OCI-LY7 (cell line): ENCODE results near the gene FSTL1. TPM values are rescaled to one million over a fixed set of nuclear protein-coding genes. Genes with fewer than 3 reads are reported as not detected.

Experiments used
- BruUV-seq: library from RNA; stranded (reverse); fragments of 400-500 nt; replicated peaks from 2 replicates; lab custom pipeline; 2021; lab: Mats Ljungman, UMichigan
- CTCF ChIA-PET: fragments of 300-600 bp; sonication (Branson Sonifier 250); formaldehyde crosslinking; loops from one replicate; lab custom pipeline; 2022; ENCODE audit warnings: antibody characterized with exemption; ENCODE audit not compliant: unreplicated experiment; lab: Charles Lee
- POLR2A ChIA-PET: fragments of 300-600 bp; sonication (Branson Sonifier 250); formaldehyde crosslinking; loops from one replicate; lab custom pipeline; 2022; ENCODE audit warnings: antibody characterized with exemption; lab: Charles Lee
- DNase-seq: peaks from one replicate; pipeline ENCODE4 v3.0.0-alpha.2; 2015; ENCODE audit warnings: low spot score
- H2AFZ ChIP-seq: fragments of 200-600 bp; sonication (generic), shearing (Covaris generic); 2 replicates; pipeline ENCODE4 v1.6.1; 2014; ENCODE audit warnings: mild to moderate bottlenecking, antibody characterized with exemption, low read length, moderate library complexity
- H3K27ac ChIP-seq: fragments of 200-600 bp; sonication (generic); 2 replicates; pipeline ENCODE4 v1.5.1; 2014; ENCODE audit warnings: mixed run types, low read depth, mild to moderate bottlenecking, moderate library complexity, low read length, inconsistent platforms; ENCODE audit not compliant: poor library complexity, severe bottlenecking
- H3K36me3 ChIP-seq: fragments of 200-600 bp; sonication (generic); 2 replicates; pipeline ENCODE4 v1.6.1; 2014; ENCODE audit warnings: mild to moderate bottlenecking, antibody characterized with exemption, low read length, moderate library complexity, mixed read lengths; ENCODE audit not compliant: insufficient read depth
- H3K4me1 ChIP-seq: fragments of 200-600 bp; sonication (generic); 2 replicates; pipeline ENCODE4 v1.5.1; 2014; ENCODE audit warnings: mild to moderate bottlenecking, low read length; ENCODE audit not compliant: insufficient read depth, poor library complexity, severe bottlenecking
- H3K4me2 ChIP-seq: fragments of 200-600 bp; sonication (generic); 2 replicates; pipeline ENCODE4 v1.6.1; 2014; ENCODE audit warnings: mild to moderate bottlenecking, low read length
- H3K4me3 ChIP-seq: fragments of 200-600 bp; sonication (generic); 2 replicates; pipeline ENCODE4 v1.5.1; 2014; ENCODE audit warnings: mild to moderate bottlenecking, low read depth, low read length; ENCODE audit not compliant: poor library complexity, severe bottlenecking
- H3K79me2 ChIP-seq: fragments of 200-600 bp; sonication (generic); 2 replicates; pipeline ENCODE4 v1.6.1; 2016; ENCODE audit warnings: low read depth, mild to moderate bottlenecking, low read length, moderate library complexity, mixed read lengths; ENCODE audit not compliant: insufficient read depth
- H3K9me2 ChIP-seq: fragments of 200-600 bp; sonication (generic); 2 replicates; pipeline ENCODE4 v1.6.1; 2016; ENCODE audit warnings: mild to moderate bottlenecking, low read length, mixed read lengths; ENCODE audit not compliant: insufficient read depth
- H3K9me3 ChIP-seq: fragments of 200-600 bp; sonication (generic); 2 replicates; pipeline ENCODE4 v1.6.1; 2014; ENCODE audit warnings: mild to moderate bottlenecking, mixed run types, low read length, mixed read lengths
- H4K20me1 ChIP-seq: fragments of 200-600 bp; sonication (generic); 2 replicates; pipeline ENCODE4 v1.6.1; 2014; ENCODE audit warnings: mild to moderate bottlenecking, antibody characterized with exemption, low read length, moderate library complexity, mixed read lengths; ENCODE audit not compliant: insufficient read depth
- CTCF ChIP-seq: fragments of 200-600 bp; sonication (generic); conservative IDR thresholded peaks from 2 replicates; pipeline ENCODE4 v1.5.1; 2014; ENCODE audit warnings: mild to moderate bottlenecking, antibody characterized with exemption, low read length, moderate library complexity, mixed read lengths
- EZH2phosphoT487 ChIP-seq: fragments of 200-600 bp; sonication (generic); IDR thresholded peaks from 2 replicates; pipeline ENCODE4 v1.6.1; 2018; ENCODE audit warnings: low read depth, borderline replicate concordance, mild to moderate bottlenecking, mixed run types, antibody characterized with exemption, low read length, moderate library complexity, mixed read lengths
- intact Hi-C: fragments of 100-400 bp; cut with micrococcal nuclease; formaldehyde crosslinking; loops from one replicate; pipeline ENCODE4 v1.10.0; 2022; ENCODE audit not compliant: unreplicated experiment
- total RNA-seq, 2 experiments: library from RNA; depleted of rRNA in 1 of 2; stranded (reverse); fragments of >200 nt in 1 of 2; shearing (Covaris generic) in 1 of 2; gene quantifications; 2 replicates each; pipeline ENCODE4 v1.2.3, GENCODE V29; 2014 to 2022

FSTL1 gene
- total RNA-seq, 2 experiments from 2014 or later = 0.09 to 0.74 TPM

- H3K4me2 ChIP-seq = no peak overlapping the region
- H3K4me3 ChIP-seq = no peak overlapping the region
- no peaks in the 10 kb centered on the region for H3K36me3 ChIP-seq
- no peak for TF ChIP-seq EZH2phosphoT487
- no peak for TF ChIP-seq CTCF
- ChIA-PET CTCF (no interaction called here), POLR2A (interaction anchor here (0.5 kb wide), 1 partner anchor 151 kb away, joined by 4 read pairs; no protein-coding TSS in a partner anchor)
- no peaks in the 10 kb centered on the region for H4K20me1 ChIP-seq
- H3K9me2 ChIP-seq = no peaks in the 10 kb centered on the region
- H2AFZ ChIP-seq = no peak overlapping the region
- H3K9me3 ChIP-seq = no peaks in the 10 kb centered on the region
- DNase-seq = no peak
- BruUV-seq = no TSS peak
- no peak overlapping the region for H3K27ac ChIP-seq
- no peaks in the 10 kb centered on the region for H3K4me1 ChIP-seq
- no peaks in the 10 kb centered on the region for H3K79me2 ChIP-seq
- intact Hi-C loops = no loop called here
Observed at GRCh38 chr3:120407508-120408287, 43.1 kb downstream of the FSTL1 start.

- CTCF ChIA-PET = no interaction called here
- no peaks in the 10 kb centered on the region for H3K9me2 ChIP-seq
Observed at GRCh38 chr3:120404876-120405275, 45.9 kb downstream of the FSTL1 start.

More at GRCh38 chr3:120404876-120405275, 45.9 kb downstream of the FSTL1 start:
- TF ChIP-seq CTCF (no peak), EZH2phosphoT487 (no peak)
- intact Hi-C loops = no loop called here
- no TSS peak for BruUV-seq
- no peak for DNase-seq
- no peaks in the 10 kb centered on the region for H3K9me3 ChIP-seq
- H3K4me2 ChIP-seq = no peak overlapping the region
- H3K4me3 ChIP-seq = no peak overlapping the region
- peaks cover under 1% of the 10 kb centered on the region for H3K4me1 ChIP-seq
- no peak overlapping the region for H3K27ac ChIP-seq
- H4K20me1 ChIP-seq = no peaks in the 10 kb centered on the region
- no peaks in the 10 kb centered on the region for H3K79me2 ChIP-seq
- POLR2A ChIA-PET = no interaction called here
- H3K36me3 ChIP-seq = no peaks in the 10 kb centered on the region
- no peak overlapping the region for H2AFZ ChIP-seq
